Activated naive CD4-positive, alpha-beta T cell treated with Interleukin-2 at 50 U/mL for 16 hours (primary cell): ENCODE data around the gene TBC1D22A.

Source experiments
- DNase-seq: peaks from one replicate; pipeline ENCODE4 v3.0.0-alpha.2; 2020

The TBC1D22A gene

GRCh38 chr22:47197773-47198500 lies 435.5 kb downstream of the TBC1D22A start:
- DNase-seq = no peak

DNA sequence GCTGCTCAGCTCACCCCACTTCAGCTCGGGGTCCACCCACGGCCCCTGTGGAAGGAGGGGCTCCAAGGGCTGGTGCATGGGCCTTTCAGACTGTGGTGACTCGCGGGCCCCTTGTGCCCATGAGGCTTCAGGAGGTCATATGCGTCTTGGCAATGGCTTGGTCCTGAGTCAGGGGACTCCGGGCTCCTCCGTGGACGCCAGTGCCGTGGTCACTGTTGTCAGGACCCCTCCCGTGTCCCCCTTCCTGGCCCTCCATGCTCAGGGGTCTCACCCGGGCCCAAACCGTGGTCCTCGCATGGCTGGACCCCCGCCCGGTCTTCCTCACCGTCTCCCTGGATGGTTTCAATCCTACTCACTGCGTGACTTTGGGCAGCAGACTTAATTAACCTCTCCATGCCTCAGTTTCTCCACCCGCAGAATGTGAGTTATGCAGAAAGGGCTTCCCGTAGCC lies 436.4 kb downstream of the TBC1D22A start:
- DNase-seq = no peak

- no peak for DNase-seq
Observed at GRCh38 chr22:47199261-47199978, 437.0 kb downstream of the TBC1D22A start.

DNA sequence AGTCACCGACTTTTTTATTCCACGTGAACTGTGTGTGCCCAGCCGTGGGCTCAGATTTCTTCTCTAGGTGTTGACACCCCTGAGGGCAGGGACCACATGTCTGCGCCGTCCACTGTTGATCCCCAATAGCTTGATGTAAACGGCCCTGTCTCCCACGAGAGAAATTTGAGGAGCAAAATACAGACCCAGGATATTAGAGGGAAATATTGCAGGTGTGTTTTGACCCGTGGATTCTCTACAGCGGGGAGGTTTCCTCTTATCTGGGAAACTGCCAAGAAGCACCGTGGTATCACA lies 437.5 kb downstream of the TBC1D22A start:
- no peak for DNase-seq

DNA sequence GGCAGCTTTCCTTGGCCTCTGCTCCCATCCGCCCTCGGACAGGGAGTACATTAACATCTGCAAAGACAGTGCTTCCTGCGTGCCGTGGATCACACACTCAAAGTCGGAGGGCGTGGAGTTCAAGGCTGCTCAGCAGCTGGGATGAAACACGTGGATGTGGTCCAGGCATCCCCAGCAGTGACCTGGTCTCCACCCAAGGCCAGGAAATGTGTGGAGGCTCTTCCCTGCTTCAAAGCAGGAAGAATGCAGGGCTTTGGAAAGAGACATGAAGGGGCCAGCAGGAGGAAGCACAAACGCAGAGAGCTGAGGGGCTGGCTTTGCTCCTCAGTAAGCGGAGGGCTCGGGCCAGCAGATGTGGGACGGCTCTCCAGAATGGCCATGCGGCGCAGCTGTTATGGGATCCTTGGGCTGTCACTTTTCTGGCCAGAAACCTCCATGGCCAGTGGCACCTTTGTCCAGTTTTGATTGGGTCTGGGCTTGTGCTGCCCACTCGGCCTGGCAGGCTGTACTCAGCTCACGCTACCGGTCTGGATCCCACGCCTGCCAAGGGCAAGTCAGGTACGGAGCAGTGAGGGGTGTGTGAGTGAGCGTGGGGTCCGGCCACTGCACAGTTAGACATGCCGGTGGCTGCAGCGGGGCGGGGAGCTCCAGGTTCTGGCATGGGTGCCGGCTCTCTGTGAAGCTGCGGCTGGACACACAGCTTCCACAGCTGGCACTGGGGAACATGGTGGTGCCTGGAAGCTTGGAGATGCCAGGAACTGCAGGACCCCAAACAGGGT lies 438.0 kb downstream of the TBC1D22A start:
- no peak for DNase-seq

DNA sequence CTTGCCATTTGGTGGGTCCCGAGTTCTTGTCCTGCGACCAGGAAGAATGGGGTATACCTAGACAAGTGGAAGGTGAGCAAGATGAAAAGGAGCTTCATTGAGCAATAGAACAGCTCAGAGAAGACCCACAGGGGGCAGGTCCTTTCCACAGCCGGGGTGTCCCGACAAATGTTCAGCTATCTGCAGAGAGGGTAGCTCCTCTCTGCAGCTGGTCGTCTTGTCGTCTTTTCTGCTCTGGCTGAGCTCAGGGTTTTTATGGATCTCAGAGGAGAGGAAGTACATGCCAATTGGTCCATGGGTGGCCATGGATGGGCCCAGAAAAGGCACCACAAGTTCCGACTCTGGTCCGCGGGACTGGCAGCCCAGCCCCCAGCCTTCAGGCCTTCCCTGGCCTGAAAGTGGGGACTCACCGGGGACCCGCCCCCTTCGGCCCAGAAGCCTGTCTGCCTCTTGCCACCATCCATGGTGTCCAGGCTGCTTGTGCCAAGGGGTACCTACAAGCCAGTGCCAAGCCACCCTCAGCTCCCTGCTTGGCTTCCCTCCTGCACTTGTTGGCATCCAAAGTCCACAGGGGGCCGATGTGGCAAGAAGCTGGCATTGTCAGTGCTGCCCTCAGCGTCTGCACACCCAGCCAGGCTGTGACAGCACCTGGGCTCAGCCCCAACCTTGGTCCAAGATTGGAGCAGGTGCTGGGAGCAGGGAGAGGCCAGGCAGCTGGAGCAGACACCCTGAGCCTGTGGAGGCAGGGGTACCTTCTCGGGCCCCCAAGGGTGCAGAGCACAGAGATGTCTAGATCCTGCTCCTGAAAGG lies 438.9 kb downstream of the TBC1D22A start:
- DNase-seq = no peak

DNA sequence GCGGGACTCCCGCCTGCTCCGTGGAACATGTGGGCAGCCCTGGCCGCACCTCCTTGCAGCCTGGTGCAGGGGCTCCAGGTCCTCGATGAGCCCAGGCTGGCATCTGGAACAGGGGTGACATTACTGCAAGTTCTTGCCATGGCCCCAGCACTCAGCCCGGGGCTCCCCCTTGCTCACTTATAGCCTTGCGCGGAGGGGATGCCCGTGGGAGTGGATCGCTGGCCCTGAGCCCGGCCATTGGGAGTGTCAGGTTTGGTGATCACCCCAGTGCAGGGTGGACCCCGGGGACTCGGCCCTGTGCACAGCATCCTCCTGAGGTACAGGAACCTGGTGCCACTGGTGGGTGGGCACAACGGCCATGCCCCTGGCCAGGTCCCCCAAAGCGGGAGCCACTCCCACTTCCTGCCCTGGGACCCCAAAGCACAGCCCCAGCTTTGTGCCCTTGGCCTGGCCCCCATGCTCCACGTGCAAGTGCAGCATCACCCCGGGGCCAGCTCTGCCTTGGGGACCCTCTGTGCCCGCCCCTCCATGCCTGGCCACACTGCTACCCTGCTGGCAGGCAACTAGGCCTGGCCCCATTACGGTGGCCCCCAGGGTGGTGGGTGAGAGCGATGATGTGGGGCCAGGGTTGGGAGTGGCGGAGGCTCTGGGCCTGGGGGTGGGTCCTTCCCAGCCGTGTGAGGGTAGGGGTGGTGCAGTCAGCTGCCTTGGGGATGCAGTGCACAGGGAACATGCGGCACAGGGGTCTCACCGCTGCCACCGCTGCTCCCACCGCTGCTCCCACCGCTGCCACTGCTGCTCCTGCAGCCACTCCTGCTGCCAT lies 439.8 kb downstream of the TBC1D22A start:
- DNase-seq = no peak

- no peak for DNase-seq
Observed at GRCh38 chr22:47202819-47203553, 440.5 kb downstream of the TBC1D22A start.

DNA sequence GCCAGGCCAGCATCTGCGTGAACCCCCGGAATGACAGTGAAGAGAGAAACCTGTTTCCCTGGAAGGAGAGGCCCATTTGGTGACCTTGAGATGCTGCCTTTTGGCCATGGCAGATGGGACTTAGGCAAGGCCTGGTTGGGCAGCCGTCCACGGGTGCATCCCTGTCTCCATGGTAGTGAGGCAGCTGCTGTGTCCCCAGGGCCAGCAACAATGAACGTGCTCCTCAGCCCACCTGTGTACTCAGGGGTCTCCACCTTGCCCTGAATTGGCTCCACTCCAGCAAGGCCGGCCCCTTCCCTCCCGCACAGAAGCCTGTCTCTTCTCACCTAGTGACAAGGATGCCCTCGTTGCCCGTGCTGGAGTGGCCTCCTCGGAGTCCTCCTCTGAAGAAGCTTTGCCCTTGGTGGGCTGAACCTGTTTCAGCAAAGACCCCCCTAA lies 441.1 kb downstream of the TBC1D22A start:
- DNase-seq = no peak

DNA sequence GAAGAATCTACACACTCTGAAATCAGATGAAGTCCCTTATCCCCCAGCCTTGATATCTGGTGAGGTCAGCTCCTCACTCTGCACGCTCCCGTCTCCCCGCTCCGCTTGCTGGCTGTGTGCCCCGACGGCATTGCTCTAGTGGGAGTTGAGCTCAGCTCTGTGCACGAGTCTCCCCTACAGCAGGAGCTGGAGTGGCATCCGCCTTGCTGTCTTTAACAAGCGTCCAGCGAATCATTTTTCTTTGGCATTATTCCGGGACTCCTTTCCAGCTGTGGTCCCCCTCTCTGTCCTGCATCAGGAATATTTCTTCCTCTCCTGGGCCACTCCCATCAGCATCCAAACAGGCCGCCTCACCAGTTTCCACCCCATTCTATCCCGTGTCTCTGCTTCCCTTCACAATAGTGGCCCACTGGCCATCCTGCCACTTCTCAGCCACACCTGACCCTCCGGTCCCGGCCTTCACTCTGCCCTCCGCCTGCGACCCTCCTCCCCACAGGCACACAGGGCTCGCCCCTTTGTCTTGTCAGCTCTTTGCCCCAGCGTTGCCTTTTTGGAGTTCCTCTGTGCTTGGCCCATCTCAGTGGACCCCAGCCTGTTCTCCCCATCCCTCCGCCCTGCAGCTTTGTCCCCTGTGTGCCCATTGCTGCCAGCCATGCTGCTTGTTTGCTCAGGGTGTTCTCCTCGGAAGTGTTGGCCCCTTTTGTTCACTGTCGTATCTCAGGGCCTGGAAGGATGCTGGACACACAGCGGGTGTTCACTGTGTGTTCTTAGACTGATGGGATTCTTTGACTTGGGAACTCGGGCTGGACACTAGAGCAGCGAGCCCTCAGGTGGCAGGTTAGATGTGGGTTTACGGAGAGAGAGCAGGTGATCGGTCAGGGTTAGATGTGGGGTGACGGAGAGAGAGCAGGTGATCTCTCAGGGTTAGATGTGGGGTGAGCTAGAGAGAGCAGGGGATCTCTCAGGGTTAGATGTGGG lies 441.8 kb downstream of the TBC1D22A start:
- no peak for DNase-seq

DNA sequence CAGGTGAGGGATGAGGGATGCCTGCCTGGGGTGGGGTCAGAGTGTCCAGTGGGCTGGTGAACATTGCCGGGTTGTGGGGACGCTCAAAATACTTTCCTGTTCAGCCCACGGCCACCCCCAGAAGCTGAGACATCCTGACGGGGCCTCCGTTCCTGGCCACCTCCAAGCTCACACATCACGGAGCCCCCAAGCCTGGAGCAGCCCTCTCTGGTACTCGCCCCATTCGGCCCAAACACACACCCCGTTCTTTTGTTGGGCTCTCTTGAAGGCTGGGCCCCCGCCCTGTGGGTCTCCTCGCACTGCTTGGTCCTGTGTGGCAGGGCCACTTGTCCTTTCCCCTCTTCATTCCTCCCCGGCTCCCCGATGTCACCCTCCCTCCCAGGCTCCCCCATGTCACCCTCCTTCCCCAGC lies 442.6 kb downstream of the TBC1D22A start:
- no peak for DNase-seq

GRCh38 chr22:47205554-47205953 lies 443.1 kb downstream of the TBC1D22A start:
- DNase-seq = no peak

DNA sequence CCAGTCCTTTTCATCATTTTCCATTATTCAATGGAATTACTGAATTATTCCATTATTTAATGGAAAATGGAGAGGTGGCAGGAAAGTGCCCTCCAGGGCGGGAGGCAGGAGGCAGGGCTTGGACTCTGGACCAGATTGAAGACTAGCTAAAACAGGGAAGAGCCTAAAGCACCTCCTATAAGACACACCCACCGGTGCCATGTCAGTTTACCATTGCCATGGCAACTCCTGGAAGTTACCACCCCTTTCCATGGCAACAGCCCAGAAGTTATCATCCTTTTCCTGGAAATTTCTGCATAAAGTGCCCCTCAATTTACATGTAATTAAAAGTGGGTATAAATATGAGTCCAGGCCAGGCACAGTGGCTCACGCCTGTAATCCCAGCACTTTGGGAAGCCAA lies 443.7 kb downstream of the TBC1D22A start:
- no peak for DNase-seq

DNA sequence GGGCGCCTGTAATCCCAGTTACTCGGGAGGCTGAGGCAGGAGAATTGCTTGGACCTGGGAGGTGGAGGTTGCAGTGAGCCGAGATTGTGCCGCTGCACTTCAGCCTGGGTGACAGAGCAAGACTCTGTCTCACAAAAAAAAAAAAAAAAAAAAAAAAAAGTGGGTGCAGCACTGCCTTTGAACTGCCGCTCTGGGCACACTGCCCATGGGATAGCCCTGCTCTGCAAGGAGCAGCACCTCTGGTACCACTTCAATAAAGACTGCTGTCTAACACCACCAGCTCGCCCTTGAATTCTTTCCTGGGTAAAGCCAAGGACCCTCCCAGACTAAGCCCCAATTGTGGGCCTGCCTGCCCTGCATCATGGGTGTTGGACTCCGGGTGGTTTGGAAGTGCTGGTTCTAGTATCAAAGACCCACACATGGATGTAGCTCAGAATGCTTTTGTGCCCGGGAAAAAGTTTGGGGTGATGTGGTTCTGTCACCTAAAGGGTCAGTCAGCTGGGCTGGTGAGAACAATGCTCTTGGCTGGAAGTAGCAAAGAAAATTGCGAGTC lies 444.3 kb downstream of the TBC1D22A start:
- DNase-seq = no peak

- no peak for DNase-seq
Observed at GRCh38 chr22:47207387-47207786, 444.9 kb downstream of the TBC1D22A start.

GRCh38 chr22:47207846-47208554 lies 445.6 kb downstream of the TBC1D22A start:
- no peak for DNase-seq

DNA sequence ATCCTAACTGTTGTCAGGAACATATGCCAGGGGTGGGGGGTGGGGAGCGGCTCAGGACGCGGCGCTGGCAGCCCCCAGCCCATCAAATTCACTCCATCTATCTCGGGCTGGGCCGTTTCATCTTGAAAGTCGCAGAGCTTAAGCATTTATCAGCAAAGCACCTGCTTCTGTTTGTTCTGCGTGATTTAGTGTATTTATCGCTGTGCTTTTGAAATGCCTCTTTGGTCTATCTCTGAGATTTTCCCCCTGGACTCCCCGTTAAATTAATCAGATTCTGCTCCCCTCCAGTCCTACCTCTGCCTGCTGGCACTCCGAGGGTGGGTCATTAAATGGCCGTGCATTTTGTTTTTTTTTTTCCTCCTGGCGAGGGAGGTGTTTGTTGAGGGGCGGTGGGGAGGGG lies 446.2 kb downstream of the TBC1D22A start:
- no peak for DNase-seq

- DNase-seq = no peak
Observed at GRCh38 chr22:47209040-47209514, 446.6 kb downstream of the TBC1D22A start.

DNA sequence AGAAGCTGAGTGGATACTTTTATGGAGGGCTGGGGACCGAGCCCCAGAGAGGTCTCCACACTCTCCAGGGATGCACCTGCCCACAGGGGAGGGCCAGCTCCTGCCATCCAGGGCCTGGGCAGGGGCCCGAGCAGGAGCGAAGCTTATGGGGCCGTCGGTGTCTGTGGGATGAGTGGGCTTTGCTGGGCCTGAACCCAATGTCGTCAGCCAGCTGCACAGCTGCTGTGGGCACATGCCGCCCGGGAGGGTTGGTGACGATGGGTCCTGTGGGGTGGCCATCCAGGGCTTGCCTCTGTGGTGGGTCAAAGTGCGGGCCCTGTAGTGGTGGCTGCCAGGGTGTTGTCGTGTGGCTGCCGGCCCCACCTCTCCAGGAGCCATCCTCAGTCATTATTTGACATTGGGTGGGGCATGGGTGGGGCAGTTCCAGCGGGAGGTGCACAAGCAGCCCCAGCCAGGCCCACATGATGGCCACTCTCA lies 447.1 kb downstream of the TBC1D22A start:
- DNase-seq = no peak
